ENCODE measurements around the gene CDC27.

- TF ChIP-seq CTCF (IDR thresholded peaks at IDR 0.05) (no peak), ZFX (IDR thresholded peaks at IDR 0.05; ENCODE audit: borderline replicate concordance) (no peak)
Measured at GRCh38 chr17:47162013-47162622, 27.0 kb downstream of the CDC27 start.
